ENCODE measurements around the gene HAUS5. TPM values are rescaled to one million over a fixed set of nuclear protein-coding genes. Genes with fewer than 3 reads are reported as not detected.

HAUS5 gene
- total and polyA plus RNA-seq, 8 donors: 12.1 to 32.7 (median 24.8) TPM

DNA sequence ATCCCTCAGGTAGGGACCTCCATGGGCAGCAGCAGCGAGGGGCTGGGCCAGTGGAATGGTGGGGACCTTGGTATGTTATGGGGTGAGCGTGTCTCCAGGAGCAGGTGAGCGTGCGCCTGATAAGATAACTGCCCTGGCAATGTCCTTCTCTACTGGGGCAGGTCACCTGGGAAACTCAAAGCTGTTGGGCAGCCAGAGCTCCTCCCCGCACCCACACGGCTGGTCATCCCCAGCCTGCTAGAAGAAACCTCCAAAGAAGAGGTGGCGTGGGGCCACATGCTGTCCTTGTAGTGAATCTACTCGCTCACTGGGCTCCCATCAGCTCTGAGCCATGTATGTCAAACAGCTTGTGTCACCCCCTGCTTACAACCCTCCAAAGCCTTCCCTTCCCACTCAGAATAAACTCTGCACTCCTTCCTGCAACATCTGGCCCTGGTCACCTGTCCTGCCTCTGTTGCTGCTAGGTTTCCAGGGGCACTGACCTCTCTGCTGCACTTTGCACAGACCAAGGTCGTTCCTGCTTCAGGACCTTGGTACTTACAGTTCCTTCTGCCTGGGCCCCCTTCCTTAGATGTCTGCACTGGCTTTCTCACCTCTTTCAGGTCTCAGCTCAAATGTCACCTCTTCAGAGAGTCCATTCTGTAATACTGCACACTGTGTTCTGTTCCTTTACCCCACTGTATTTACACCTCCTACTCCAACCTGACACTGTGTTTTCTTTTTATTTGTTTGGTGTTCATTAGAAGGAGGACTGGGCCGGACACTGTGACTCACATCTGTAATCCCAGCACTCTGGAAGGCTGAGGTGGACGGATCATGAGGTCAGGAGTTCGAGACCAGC is 47.3 kb upstream of the HAUS5 start:
- no peak overlapping the region for H3K4me3 ChIP-seq
- H3K4me1 ChIP-seq: no peaks in the 10 kb centered on the region
- H3K9me3 ChIP-seq: no peaks in the 10 kb centered on the region
- TF ChIP-seq, protein P1, sequence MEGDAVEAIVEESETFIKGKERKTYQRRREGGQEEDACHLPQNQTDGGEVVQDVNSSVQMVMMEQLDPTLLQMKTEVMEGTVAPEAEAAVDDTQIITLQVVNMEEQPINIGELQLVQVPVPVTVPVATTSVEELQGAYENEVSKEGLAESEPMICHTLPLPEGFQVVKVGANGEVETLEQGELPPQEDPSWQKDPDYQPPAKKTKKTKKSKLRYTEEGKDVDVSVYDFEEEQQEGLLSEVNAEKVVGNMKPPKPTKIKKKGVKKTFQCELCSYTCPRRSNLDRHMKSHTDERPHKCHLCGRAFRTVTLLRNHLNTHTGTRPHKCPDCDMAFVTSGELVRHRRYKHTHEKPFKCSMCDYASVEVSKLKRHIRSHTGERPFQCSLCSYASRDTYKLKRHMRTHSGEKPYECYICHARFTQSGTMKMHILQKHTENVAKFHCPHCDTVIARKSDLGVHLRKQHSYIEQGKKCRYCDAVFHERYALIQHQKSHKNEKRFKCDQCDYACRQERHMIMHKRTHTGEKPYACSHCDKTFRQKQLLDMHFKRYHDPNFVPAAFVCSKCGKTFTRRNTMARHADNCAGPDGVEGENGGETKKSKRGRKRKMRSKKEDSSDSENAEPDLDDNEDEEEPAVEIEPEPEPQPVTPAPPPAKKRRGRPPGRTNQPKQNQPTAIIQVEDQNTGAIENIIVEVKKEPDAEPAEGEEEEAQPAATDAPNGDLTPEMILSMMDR (IDR thresholded peaks at IDR 0.05): no peak
- H3K36me3 ChIP-seq: no peaks in the 10 kb centered on the region
- ATAC-seq: no peak
- H3K27me3 ChIP-seq: peaks cover 0 to 75% of the 10 kb centered on the region in 2 donors
- intact Hi-C loops (cut with DNase I): no loop called here
- no peak for DNase-seq
- H3K27ac ChIP-seq: no peak overlapping the region

DNA sequence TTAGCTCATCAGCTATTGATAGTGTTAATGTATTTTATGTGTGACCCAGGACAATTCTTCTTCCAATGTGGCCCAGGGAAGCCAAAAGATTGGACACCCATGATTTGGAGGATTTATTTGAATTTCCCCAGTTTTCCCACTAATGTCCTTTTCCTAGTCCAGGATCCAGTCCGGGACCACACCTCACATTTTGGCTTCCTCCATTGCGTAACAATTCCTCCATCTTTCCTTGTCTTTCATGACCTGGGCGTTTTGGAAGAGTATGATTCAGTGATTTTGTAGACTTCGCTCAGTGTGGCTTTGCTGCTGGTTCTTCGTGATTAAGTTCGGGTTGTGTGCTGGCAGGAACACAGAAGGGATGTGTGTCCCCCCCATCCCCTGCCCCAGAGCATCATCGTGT is 45.8 kb upstream of the HAUS5 start:
- Histone ChIP-seq H3K9me3 (no peaks in the 10 kb centered on the region), H3K4me1 (no peaks in the 10 kb centered on the region), H3K4me3 (no peak overlapping the region), H3K27me3 (peaks cover 0 to 63% of the 10 kb centered on the region in 2 donors), H3K27ac (no peak overlapping the region), H3K36me3 (no peaks in the 10 kb centered on the region)
- DNase-seq (no peak), ATAC-seq (no peak)
- intact Hi-C loops (cut with DNase I): no loop called here
- TF ChIP-seq, protein P1 (IDR thresholded peaks at IDR 0.05): no peak

DNA sequence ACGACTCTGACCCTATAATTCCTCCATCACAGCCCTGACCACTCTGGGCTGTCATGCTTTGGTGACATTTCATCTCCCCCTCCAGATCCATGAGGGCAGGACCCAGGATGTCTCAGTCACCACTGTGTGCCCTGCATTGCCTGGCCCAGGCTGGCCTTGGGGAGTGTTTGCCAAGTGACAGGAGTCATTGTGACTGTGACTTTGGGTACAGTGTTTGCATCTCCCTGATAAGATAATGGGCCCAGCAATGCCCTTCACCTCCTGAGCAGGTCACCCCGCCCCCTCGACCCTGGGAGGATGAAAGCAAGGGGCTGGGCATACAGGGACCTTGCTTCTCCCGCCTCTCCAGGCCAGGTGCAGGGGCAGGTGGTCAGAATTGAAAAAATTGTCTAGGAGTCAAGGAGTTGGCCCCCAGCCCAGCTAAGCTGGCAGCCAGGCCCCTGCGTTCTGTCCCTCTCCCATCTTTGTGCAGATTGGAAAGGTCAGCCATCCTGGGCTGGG is 43.2 kb upstream of the HAUS5 start:
- TF ChIP-seq, protein P1 (IDR thresholded peaks at IDR 0.05): no peak
- Histone ChIP-seq H3K9me3 (peaks cover 0 to 3% of the 10 kb centered on the region in 2 donors), H3K27ac (no peak overlapping the region), H3K4me3 (no peak overlapping the region), H3K27me3 (peaks cover 0 to 40% of the 10 kb centered on the region in 2 donors), H3K36me3 (no peaks in the 10 kb centered on the region), H3K4me1 (no peaks in the 10 kb centered on the region)
- DNase-seq (no peak), ATAC-seq (no peak)
- intact Hi-C loops (cut with DNase I): no loop called here

DNA sequence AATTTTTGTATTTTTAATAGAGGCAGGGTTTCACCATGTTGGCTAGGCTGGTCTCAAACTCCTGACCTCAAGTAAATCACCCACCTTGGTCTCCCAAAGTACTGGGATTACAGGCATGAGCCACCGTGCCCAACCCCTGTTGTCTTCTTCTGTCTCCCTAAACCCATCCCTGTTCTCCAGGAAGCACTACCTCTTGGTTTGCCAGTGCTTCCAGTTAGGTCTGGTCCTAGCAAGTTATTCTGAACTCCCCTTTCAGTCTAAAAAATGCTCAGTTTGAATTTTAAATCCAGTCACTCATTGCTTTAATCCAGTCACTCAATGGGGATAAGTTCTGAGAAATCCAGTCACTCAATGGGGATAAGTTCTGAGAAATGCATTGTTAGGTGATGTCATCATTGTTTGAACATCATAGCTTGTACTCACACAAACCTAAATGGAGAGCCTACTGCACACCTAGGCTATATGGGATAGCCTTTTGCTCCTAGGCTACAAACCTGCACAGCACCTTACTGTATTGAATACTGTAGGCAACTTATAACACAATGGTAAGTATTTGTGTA is 41.0 kb upstream of the HAUS5 start:
- Histone ChIP-seq H3K27ac (no peak overlapping the region), H3K9me3 (peaks cover 0 to 20% of the 10 kb centered on the region in 2 donors), H3K4me3 (no peak overlapping the region), H3K27me3 (peaks cover 0 to 27% of the 10 kb centered on the region in 2 donors), H3K4me1 (no peaks in the 10 kb centered on the region), H3K36me3 (no peaks in the 10 kb centered on the region)
- TF ChIP-seq, protein P1 (IDR thresholded peaks at IDR 0.05): no peak
- ATAC-seq (no peak), DNase-seq (no peak)
- intact Hi-C loops (cut with DNase I): no loop called here

DNA sequence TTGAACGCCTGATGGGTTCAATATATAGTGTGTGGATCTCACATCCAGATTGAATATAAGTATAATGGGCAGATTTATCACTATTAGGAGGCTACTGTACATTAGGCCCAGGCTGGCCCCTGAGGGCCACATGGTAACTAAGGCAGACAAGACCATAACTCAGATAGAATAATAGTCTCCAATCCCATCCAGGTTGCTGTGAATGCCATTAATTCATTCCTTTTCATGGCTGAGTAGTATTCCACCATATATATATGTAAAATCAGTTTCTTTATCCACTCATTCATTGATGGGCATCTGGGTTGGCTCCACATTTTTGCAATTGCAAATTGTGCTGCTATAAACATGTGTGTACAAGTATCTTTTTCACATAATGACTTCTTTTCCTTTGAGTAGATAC is 34.6 kb upstream of the HAUS5 start:
- Histone ChIP-seq H3K27me3 (peaks cover 0 to under 1% of the 10 kb centered on the region in 2 donors), H3K4me1 (no peaks in the 10 kb centered on the region), H3K4me3 (no peak overlapping the region), H3K27ac (no peak overlapping the region), H3K9me3 (peaks cover 0 to 34% of the 10 kb centered on the region in 2 donors), H3K36me3 (no peaks in the 10 kb centered on the region)
- intact Hi-C loops (cut with DNase I): no loop called here
- TF ChIP-seq, protein P1 (IDR thresholded peaks at IDR 0.05): no peak
- no peak for ATAC-seq
- DNase-seq: no peak
